Measurements from ENCODE around the gene SLC35G6. TPM values are rescaled to one million over a fixed set of nuclear protein-coding genes. Genes with fewer than 3 reads are reported as not detected.

SLC35G6 gene
- total and polyA plus RNA-seq, 2 donors (not counting 1 experiment from before 2014, with no cell fraction given): not detected

GRCh38 chr17:7443499-7444485 is 37.5 kb upstream of the SLC35G6 start:
- H3K9ac ChIP-seq (ENCODE audit: insufficient read depth, low read length): no peak overlapping the region

GRCh38 chr17:7444682-7445618 is 36.3 kb upstream of the SLC35G6 start, which contains the start of gene CHRNB1:
Gene CHRNB1, plus strand, starts transcription at chr17:7445061. Its CDS starts 67 bp downstream, at chr17:7445128.
- peak within 1 kb of the TSS; percentile 59 for H3K4me2 ChIP-seq (ENCODE audit: extremely low read depth, insufficient read depth, low read length)
- no peak within 1 kb of the TSS for H3K9ac ChIP-seq (ENCODE audit: insufficient read depth, low read length)
- no peaks in the 10 kb centered on the region for H4K20me1 ChIP-seq (ENCODE audit: control insufficient read depth, extremely low read depth, insufficient read depth, low read length)
- DNase-seq (ENCODE audit: low read depth in 2 of 2): peak; percentile 20 to 52
- H3K36me3 ChIP-seq (ENCODE audit: control insufficient read depth, insufficient read depth, low read length): no peaks in the 10 kb centered on the region
- H3K27ac ChIP-seq (ENCODE audit: insufficient read depth, low read length): no peak within 1 kb of the TSS
- TF ChIP-seq EZH2 (IDR thresholded peaks at IDR 0.05; ENCODE audit: low read length, missing control alignments) (no peak), CTCF (conservative IDR thresholded peaks at IDR 0.05 in 1 of 2, IDR thresholded peaks at IDR 0.05 in 1 of 2; ENCODE audit: low read depth in 1 of 2, low read length in 2 of 2) (no peak)
- peak within 1 kb of the TSS; percentile 9 to 49 (median 21) for H3K4me3 ChIP-seq (replicated peaks in 1 of 4; ENCODE audit: control extremely low read depth in 1 of 4, insufficient read depth in 1 of 4, low read depth in 3 of 4, low read length in 4 of 4)
- H2AFZ ChIP-seq (ENCODE audit: low read length): peak within 1 kb of the TSS; percentile 20
- peaks cover 27% of the 10 kb centered on the region for H3K27me3 ChIP-seq (ENCODE audit: control insufficient read depth, insufficient read depth, low read length)
- peaks cover 13% of the 10 kb centered on the region for H3K4me1 ChIP-seq (ENCODE audit: control insufficient read depth, extremely low read depth, insufficient read depth, low read length)
- H3K79me2 ChIP-seq (ENCODE audit: control insufficient read depth, insufficient read depth, low read length): no peaks in the 10 kb centered on the region
- no peaks in the 10 kb centered on the region for H3K9me3 ChIP-seq (ENCODE audit: control insufficient read depth, insufficient read depth, low read depth, low read length)

More at GRCh38 chr17:7443499-7444485, 37.5 kb upstream of the SLC35G6 start:
- DNase-seq (ENCODE audit: low read depth in 2 of 2): peak; percentile 52 to 72
- no peak overlapping the region for H3K4me2 ChIP-seq (ENCODE audit: extremely low read depth, insufficient read depth, low read length)
- H3K27ac ChIP-seq (ENCODE audit: insufficient read depth, low read length): no peak overlapping the region
- H3K4me1 ChIP-seq (ENCODE audit: control insufficient read depth, extremely low read depth, insufficient read depth, low read length): peaks cover 15% of the 10 kb centered on the region
- H3K36me3 ChIP-seq (ENCODE audit: control insufficient read depth, insufficient read depth, low read length): no peaks in the 10 kb centered on the region
- no peaks in the 10 kb centered on the region for H3K9me3 ChIP-seq (ENCODE audit: control insufficient read depth, insufficient read depth, low read depth, low read length)
- no peak overlapping the region for H3K4me3 ChIP-seq (replicated peaks in 1 of 4; ENCODE audit: control extremely low read depth in 1 of 4, insufficient read depth in 1 of 4, low read depth in 3 of 4, low read length in 4 of 4)
- H2AFZ ChIP-seq (ENCODE audit: low read length): no peak overlapping the region
- no peaks in the 10 kb centered on the region for H3K79me2 ChIP-seq (ENCODE audit: control insufficient read depth, insufficient read depth, low read length)
- no peaks in the 10 kb centered on the region for H4K20me1 ChIP-seq (ENCODE audit: control insufficient read depth, extremely low read depth, insufficient read depth, low read length)
- H3K27me3 ChIP-seq (ENCODE audit: control insufficient read depth, insufficient read depth, low read length): peaks cover 31% of the 10 kb centered on the region
- TF ChIP-seq CTCF (conservative IDR thresholded peaks at IDR 0.05 in 1 of 2, IDR thresholded peaks at IDR 0.05 in 1 of 2; ENCODE audit: low read depth in 1 of 2, low read length in 2 of 2) (no peak), EZH2 (IDR thresholded peaks at IDR 0.05; ENCODE audit: low read length, missing control alignments) (no peak)
